HG02759 (cell line): ENCODE measurements around the gene MTR.

Experiments used
- ATAC-seq: cut with Tn5 transposase; IDR thresholded peaks from one replicate; pipeline ENCODE4 v1.9.1; 2021; ENCODE audit warnings: mild to moderate bottlenecking, moderate library complexity; ENCODE audit not compliant: unreplicated experiment

The MTR gene

DNA sequence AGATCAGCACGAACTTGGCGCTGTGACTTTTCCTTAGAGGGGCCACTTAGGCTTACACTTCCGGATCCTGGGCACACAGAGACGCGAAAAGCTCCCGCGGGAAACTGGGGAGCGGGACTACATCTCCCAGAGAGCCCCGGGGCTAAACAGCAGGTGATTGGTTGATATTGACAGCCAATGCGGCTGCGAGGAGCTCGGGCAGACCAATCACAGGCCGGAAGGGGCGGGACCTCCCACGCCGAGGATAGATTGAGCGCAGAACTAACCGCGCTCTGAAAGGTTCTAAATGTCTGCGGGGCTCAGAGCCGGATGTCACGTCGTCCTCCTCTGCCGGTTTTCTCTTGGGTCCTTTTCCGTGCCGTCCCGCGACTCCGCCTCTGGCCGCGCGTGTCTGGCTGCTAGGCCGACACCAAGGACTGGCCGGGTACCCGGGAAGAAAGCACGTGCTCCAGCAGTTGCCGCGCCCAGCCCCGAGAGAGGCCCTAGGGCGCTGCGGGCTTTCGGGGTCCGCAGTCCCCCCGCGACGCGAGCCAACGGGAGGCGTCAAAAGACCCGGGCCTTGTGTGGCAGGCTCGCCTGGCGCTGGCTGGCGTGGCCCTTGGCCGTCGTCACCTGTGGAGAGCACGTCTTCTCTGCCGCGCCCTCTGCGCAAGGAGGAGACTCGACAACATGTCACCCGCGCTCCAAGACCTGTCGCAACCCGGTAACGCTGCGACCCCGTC, at the start of gene MTR:
MTR (plus strand) TSS at position 258 of the 722 bp plus-strand sequence; CDS start at position 670, 412 bp downstream.
- peak; percentile 98 for ATAC-seq

DNA sequence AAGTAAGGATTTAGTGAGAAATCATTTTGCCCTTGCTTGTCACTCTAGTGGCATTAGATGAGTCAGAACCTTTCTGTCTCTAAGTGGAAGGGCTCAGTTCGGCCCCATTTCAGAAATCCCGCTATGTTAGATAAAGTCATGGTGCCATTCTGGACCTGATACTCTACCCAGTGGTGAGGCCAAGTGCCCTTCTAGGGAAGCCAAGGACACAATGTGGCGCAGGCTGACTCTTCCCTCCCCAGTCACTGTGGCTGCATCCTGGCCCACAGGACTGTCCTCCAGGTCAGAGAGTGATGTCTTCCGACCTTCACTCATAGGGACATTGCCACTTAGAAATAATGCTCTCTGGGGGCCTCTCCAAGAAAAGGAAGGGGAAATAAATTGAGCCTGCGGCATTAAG, 48.3 kb upstream of the MTR start:
- ATAC-seq: no peak

GRCh38 chr1:236747311-236747985, 47.6 kb upstream of the MTR start:
- ATAC-seq: no peak

DNA sequence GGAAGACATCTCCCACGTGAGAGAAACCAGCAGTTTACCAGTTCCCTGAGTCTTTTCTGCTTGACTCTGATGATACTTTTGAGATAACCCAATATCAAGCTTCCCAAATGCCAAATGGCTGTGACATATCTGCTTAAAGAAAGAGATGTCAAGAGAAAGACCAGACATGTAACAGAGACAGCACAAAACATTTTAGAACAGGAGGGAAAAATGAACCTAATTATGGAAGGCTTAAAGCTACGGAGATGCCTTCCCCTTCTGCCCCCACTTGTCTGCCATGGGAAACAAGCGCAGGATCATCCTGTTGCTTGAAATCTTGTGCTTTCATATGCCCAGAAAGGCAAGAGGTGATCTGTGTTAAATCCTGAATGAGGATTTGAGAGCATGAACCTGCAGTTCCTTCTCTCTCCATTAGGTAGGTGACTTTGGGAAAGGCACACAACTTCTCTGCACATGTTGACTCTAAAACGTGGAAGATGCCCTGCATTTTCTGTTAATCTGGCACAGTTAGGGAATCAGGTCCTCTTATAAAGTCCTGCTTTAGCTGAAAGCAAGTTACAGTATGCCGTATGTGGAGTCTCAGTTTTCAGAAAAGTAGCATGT, 46.7 kb upstream of the MTR start:
- ATAC-seq: no peak

GRCh38 chr1:236750928-236751327, 44.2 kb upstream of the MTR start:
- no peak for ATAC-seq

- no peak for ATAC-seq
Observed at GRCh38 chr1:236751385-236751784, 43.7 kb upstream of the MTR start.

- ATAC-seq: no peak
Observed at GRCh38 chr1:236751935-236752334, 43.2 kb upstream of the MTR start.

DNA sequence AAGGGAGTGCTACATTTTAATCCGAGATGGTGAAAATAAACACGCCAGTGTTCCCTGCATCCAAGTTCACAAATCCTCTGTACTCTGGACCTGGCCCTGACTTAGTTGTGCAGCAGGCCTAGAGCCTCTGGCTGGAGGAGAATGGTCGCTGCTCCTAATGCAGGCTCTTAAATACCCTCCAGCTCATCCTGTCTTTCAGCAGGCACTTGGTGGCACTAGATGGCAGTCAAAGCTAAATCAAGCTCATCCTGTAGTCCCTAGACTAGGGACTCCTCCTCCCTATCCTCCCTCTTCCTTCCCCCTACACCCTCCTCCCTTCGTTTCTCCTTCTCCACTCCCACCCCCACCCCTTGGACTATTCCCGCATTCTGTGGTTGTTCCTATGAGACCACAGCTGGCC, 41.6 kb upstream of the MTR start:
- no peak for ATAC-seq

GRCh38 chr1:236753964-236754363, 41.1 kb upstream of the MTR start:
- no peak for ATAC-seq

- ATAC-seq: no peak
Observed at GRCh38 chr1:236754525-236755210, 40.4 kb upstream of the MTR start.

DNA sequence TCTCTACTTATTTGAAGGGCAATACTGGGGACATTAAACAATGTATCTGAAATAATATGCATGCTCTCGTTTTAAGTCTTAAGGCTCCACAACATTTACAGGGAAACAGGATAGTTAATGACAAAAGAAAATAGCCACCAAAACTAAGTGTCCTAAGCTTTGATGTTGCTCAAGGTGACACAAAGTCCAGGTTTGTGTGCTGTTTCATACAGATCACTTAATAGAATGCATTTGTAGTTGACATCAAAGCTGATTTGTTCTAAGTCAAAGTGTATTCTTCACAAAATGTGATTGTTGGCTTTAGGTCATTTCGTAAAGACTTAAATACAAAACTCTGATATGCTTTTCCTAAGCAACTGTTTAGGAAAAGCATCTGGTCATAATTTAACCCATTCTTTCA, 37.5 kb upstream of the MTR start:
- ATAC-seq: no peak

DNA sequence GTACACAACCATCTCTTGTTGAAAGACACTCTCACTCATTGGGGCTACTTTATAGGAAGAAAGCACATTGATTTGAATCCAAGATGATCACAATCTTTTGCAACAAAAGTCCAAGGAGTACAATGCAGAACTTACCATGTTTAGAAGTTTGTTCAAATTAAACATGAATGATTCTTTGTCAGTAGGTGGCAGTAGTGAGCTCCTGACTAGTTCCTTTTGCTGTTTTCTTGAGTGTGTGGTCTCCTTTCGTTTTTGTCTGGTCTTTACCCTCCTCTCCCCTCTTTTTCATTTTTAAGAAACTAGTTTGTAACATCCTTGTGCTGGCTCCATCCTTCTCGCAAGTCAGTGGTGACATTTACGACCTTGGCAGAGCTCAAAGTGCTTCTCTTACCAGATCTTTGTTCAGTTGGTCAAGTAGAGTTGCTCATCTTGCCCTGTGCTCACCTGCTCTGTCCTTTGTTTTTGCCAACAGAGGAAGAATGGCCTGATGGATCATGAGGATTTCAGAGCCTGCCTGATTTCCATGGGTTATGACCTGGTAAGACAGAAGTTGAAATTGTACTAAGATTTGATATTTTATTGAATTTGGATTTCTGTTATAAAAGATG, 35.7 kb upstream of the MTR start:
- peak; percentile 71 for ATAC-seq

DNA sequence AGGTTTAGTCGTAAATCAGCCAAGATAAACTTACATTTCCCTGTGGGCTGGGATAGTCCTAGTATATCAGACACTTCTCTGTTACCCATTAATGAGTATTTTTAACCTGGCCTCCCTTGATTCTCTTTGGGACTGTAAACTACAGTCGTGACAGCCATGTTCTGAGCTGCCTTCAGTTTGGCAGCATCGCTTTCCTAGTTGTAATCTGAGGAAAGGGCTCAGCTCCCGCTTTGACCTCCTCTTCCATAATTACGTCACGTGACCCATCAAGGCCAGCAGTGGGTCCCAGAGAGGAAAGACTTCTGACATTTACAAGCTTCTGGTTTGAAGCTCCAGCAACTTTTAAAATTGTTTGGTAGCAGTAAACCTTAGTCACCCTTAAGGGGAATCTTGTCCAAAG, 34.6 kb upstream of the MTR start:
- no peak for ATAC-seq

DNA sequence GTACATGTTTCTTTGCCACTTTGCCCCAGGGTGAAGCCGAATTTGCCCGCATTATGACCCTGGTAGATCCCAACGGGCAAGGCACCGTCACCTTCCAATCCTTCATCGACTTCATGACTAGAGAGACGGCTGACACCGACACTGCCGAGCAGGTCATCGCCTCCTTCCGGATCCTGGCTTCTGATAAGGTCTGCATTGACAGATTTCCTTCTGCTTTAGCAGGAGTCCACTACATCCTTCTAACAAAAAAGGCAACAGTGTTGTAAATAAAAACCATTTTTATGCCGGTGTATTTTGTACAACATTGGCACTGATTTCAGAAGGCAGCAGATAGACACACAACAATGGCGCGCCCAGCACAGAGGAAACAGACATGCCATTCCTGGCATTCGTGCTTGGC, 34.1 kb upstream of the MTR start:
- no peak for ATAC-seq

GRCh38 chr1:236761397-236762132, 33.5 kb upstream of the MTR start:
- no peak for ATAC-seq

- no peak for ATAC-seq
Observed at GRCh38 chr1:236762410-236762809, 32.7 kb upstream of the MTR start.

DNA sequence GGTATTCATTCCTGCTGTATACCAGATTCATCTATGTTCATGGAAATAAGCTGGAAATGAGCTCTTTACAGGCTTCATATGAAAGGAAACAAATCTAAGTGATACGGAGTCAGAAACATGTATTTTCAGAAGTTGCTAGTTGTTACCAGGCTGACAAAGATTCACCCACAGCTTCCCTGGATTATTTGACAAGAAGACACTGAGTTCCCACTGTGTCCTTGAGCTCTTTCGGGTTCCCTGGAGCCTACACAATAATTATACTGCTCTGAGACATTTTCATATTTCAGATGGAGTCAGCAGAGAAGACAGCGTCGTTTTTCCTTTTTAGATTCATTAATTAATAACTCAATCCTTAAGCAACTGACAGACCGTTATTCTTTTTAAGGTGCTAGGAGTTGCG, 29.3 kb upstream of the MTR start:
- ATAC-seq: no peak

GRCh38 chr1:236766506-236766905, 28.6 kb upstream of the MTR start:
- ATAC-seq: no peak

- ATAC-seq: no peak
Observed at GRCh38 chr1:236767276-236767675, 27.8 kb upstream of the MTR start.

DNA sequence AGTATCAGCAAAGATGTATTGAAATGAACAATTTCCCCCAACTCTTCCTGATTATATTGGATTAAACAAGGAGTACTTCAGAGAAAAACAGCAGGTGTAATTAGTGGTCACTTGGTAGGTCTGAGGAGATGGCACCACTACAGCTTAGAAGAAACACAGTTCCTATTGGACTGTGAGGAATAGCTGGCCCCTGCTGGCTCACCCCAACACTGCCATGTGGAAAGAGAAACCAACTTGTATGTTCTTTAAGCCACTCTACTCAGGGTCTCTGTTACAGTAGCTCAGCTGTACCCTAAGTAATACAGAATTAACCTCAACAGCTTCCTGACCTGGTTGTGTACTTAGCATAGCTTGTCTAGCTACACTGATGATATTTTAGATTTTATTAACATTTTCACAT, 26.5 kb upstream of the MTR start:
- ATAC-seq: no peak

DNA sequence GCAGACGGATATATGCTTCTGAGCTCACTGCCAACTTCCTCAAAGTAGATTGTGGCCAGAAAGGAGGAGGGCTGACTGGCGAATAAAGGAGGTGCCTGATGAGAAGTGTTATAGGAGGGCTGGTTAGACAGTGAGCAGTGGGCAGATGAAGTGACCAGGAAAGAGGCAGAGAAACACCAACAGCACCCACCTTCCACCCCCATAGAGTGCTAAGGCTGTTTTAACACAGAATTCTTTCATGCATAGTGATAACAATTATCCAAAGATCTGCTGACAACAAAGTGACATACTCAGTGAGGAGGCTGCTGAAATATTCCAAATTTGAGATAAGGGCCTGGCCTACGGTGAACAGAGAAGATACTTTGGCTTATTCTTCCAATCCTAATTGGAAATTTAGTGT, 21.2 kb upstream of the MTR start:
- no peak for ATAC-seq
